DOHH2 (cell line): ENCODE measurements around the gene PDE6B.

Source experiments
- H3F3A ChIP-seq: fragments of 200-600 bp; sonication (generic), shearing (Covaris generic); 2 replicates; pipeline ENCODE4 v1.6.0; 2016; ENCODE audit warnings: antibody characterized with exemption, mild to moderate bottlenecking; ENCODE audit not compliant: control insufficient read depth, insufficient read depth
- H3K27ac ChIP-seq: fragments of 200-600 bp; sonication (generic); 2 replicates; pipeline ENCODE4 v1.5.1; 2014; ENCODE audit warnings: low read depth, mild to moderate bottlenecking, low read length, moderate library complexity
- H3K27me3 ChIP-seq: fragments of 200-600 bp; sonication (generic); 2 replicates; pipeline ENCODE4 v1.6.1; 2014; ENCODE audit warnings: mild to moderate bottlenecking, low read length, mixed read lengths; ENCODE audit not compliant: control insufficient read depth
- H3K36me3 ChIP-seq: fragments of 200-600 bp; sonication (generic); 2 replicates; pipeline ENCODE4 v1.6.1; 2014; ENCODE audit warnings: mild to moderate bottlenecking, low read length, moderate library complexity, mixed read lengths; ENCODE audit not compliant: control insufficient read depth
- H3K4me1 ChIP-seq: fragments of 200-600 bp; sonication (generic); 2 replicates; pipeline ENCODE4 v1.6.1; 2014; ENCODE audit warnings: mild to moderate bottlenecking, low read length, mixed read lengths; ENCODE audit not compliant: control insufficient read depth
- H3K4me2 ChIP-seq: fragments of 200-600 bp; sonication (generic); 2 replicates; pipeline ENCODE4 v1.6.0; 2014; ENCODE audit warnings: mild to moderate bottlenecking, low read length, moderate library complexity
- H3K4me3 ChIP-seq: fragments of 200-600 bp; sonication (generic); 2 replicates; pipeline ENCODE4 v1.5.1; 2014; ENCODE audit warnings: mild to moderate bottlenecking, low read length, mixed read lengths
- H3K79me2 ChIP-seq: fragments of 200-600 bp; sonication (generic); 2 replicates; pipeline ENCODE4 v1.6.1; 2014; ENCODE audit warnings: mild to moderate bottlenecking, low read length, mixed read lengths; ENCODE audit not compliant: control insufficient read depth
- H3K9me2 ChIP-seq: fragments of 200-600 bp; sonication (generic); replicated peaks from 2 replicates; pipeline ENCODE4 v1.6.1; 2014; ENCODE audit warnings: mild to moderate bottlenecking, low read length, mixed read lengths; ENCODE audit not compliant: control insufficient read depth
- H3K9me3 ChIP-seq: fragments of 200-600 bp; sonication (generic); 2 replicates; pipeline ENCODE4 v1.6.1; 2014; ENCODE audit warnings: antibody characterized with exemption, low read length, mixed read lengths; ENCODE audit not compliant: control insufficient read depth, insufficient read depth
- H4K20me1 ChIP-seq: fragments of 200-600 bp; sonication (generic); 2 replicates; pipeline ENCODE4 v1.6.0; 2014; ENCODE audit warnings: low read depth, mild to moderate bottlenecking, antibody characterized with exemption, low read length, moderate library complexity; ENCODE audit not compliant: control insufficient read depth, insufficient read depth
- CTCF ChIP-seq: fragments of 200-600 bp; sonication (generic); IDR thresholded peaks from one replicate; pipeline ENCODE4 v1.5.1; 2014; ENCODE audit warnings: antibody characterized with exemption, mild to moderate bottlenecking, low read depth, low read length; ENCODE audit not compliant: poor library complexity, severe bottlenecking
- EZH2phosphoT487 ChIP-seq: fragments of 200-600 bp; sonication (generic); IDR thresholded peaks from 2 replicates; pipeline ENCODE4 v1.6.1; 2017; ENCODE audit warnings: borderline replicate concordance, mild to moderate bottlenecking, antibody characterized with exemption, low read length, moderate library complexity, mixed read lengths

The PDE6B gene

GRCh38 chr4:600850-601515 is 24.4 kb upstream of the PDE6B start:
- no peak overlapping the region for H3K27ac ChIP-seq
- no peaks in the 10 kb centered on the region for H3K27me3 ChIP-seq
- no peaks in the 10 kb centered on the region; the same call in 1 of the 2 replicates for H3K9me3 ChIP-seq
- H3K4me2 ChIP-seq, result no peak overlapping the region
- H3K9me2 ChIP-seq, result no peaks in the 10 kb centered on the region
- TF ChIP-seq EZH2phosphoT487, result no peak
- TF ChIP-seq CTCF, result no peak
- H3K79me2 ChIP-seq, result no peaks in the 10 kb centered on the region
- no peaks in the 10 kb centered on the region for H3K36me3 ChIP-seq
- H3K4me1 ChIP-seq, result peaks cover 3% of the 10 kb centered on the region; the same call in 1 of the 2 replicates
- no peaks in the 10 kb centered on the region for H4K20me1 ChIP-seq
- no peaks in the 10 kb centered on the region for H3F3A ChIP-seq
- no peak overlapping the region for H3K4me3 ChIP-seq

DNA sequence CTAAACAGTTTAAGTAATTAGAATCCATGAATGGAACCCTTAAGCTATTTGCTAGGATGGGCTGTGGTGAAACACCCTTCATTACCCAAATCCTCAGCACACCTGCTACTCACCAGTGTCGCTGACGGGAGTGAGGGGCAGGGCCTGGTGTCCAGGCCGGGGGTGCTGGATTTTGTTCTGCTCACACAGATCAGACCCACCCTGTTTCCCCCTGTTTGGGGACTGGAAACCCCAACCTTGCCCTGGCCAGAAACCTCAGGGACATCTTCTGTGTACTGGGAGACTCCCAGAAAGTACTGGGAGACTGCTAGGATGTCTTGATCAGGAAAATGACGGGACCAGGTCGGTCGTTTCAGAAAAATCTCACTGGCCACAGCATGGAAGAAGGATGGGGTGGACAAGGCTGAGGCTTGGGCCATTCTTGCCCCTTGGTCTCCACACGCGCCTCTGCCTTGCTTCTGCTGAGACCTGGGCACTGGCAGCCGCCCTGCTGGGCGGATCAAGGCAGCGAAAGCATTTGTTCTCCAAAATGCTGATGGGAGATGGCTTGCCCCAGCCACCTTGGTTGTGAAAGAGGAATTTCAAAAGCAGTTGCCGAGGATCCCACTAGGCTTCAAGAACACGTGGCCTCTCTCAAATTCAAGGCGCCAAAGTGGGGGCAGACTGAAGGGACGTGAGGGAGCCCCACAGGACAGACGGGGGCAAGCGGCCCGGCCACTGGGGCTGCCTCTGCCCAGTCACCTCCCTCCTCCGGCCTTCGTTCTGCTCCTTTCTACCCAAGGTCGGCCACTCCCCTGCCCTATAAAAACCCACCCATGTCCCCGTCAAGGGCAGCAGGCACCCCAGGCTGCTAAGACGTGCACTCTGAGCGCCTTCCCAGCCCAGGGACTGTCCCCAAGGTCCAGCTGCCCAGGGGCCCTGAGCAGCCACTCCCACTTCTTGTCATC is 23.5 kb upstream of the PDE6B start:
- Histone ChIP-seq H3K27me3 (no peaks in the 10 kb centered on the region), H3K27ac (no peak overlapping the region)

DNA sequence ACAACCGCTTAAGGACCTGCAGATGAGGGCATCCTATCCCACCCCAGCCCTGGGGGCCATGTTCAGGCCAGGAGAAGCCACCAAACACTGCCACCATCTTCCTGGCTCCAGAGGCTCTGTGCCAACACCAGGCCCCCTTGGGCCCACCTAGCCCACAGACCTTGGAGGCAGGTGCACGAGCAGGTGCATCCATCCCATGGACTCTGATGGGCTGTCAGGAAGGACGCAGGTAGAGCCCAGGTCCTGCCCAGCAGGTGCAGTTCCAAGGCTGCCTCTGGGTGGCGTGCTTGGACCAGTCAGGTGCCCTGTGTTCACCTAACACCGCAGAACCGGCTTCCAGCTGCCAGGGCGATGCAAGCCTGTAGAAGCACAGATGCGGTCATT is 22.8 kb upstream of the PDE6B start:
- Histone ChIP-seq H3K27ac (no peak overlapping the region), H3K9me3 (no peaks in the 10 kb centered on the region; the same call in 1 of the 2 replicates), H3K4me1 (peaks cover 3% of the 10 kb centered on the region; the same call in 1 of the 2 replicates), H3K4me2 (no peak overlapping the region), H3K27me3 (no peaks in the 10 kb centered on the region), H3K9me2 (no peaks in the 10 kb centered on the region), H3K4me3 (no peak overlapping the region), H4K20me1 (no peaks in the 10 kb centered on the region), H3K36me3 (no peaks in the 10 kb centered on the region), H3F3A (no peaks in the 10 kb centered on the region), H3K79me2 (no peaks in the 10 kb centered on the region)
- TF ChIP-seq CTCF, result peak; percentile 68
- no peak for TF ChIP-seq EZH2phosphoT487

More for the DNA sequence above, 23.5 kb upstream of the PDE6B start:
- no peak overlapping the region for H3K4me2 ChIP-seq
- no peaks in the 10 kb centered on the region for H3K79me2 ChIP-seq
- H3F3A ChIP-seq, result no peaks in the 10 kb centered on the region
- TF ChIP-seq EZH2phosphoT487, result no peak
- no peaks in the 10 kb centered on the region for H4K20me1 ChIP-seq
- no peaks in the 10 kb centered on the region; the same call in 1 of the 2 replicates for H3K9me3 ChIP-seq
- no peaks in the 10 kb centered on the region for H3K36me3 ChIP-seq
- no peaks in the 10 kb centered on the region for H3K9me2 ChIP-seq
- H3K4me1 ChIP-seq, result peaks cover 3% of the 10 kb centered on the region; the same call in 1 of the 2 replicates
- no peak overlapping the region for H3K4me3 ChIP-seq

DNA sequence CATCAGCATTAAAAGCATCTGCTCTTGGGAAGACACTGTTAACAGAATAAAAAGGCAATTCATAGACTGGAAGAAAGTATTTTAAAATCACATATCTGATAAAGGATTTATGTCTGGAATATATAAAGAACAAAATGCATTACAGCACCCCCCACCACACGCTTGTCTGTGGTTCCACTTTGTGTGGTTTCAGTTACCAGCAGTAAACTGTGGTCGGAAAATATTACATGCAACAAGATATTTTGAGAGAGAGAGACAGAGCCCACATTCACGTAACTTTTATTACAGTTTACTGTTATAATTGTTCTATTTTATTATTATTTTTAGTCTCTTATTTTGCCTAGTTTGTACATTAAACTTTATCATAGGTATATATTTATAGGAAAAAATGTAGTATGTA is 21.2 kb upstream of the PDE6B start:
- Histone ChIP-seq H3K27me3 (no peaks in the 10 kb centered on the region), H3K4me1 (peaks cover 3% of the 10 kb centered on the region; the same call in 1 of the 2 replicates), H4K20me1 (no peaks in the 10 kb centered on the region), H3K4me3 (no peak overlapping the region), H3K9me3 (no peaks in the 10 kb centered on the region; the same call in 1 of the 2 replicates), H3F3A (no peaks in the 10 kb centered on the region), H3K79me2 (no peaks in the 10 kb centered on the region), H3K4me2 (no peak overlapping the region), H3K9me2 (no peaks in the 10 kb centered on the region), H3K27ac (no peak overlapping the region), H3K36me3 (no peaks in the 10 kb centered on the region)
- TF ChIP-seq CTCF (no peak), EZH2phosphoT487 (no peak)
